ENCODE data around the gene SLC4A11. TPM values are rescaled to one million over a fixed set of nuclear protein-coding genes. Genes with fewer than 3 reads are reported as not detected.

Gene SLC4A11
- total RNA-seq, 1 donor from 2014 or later, result 27.2 TPM

DNA sequence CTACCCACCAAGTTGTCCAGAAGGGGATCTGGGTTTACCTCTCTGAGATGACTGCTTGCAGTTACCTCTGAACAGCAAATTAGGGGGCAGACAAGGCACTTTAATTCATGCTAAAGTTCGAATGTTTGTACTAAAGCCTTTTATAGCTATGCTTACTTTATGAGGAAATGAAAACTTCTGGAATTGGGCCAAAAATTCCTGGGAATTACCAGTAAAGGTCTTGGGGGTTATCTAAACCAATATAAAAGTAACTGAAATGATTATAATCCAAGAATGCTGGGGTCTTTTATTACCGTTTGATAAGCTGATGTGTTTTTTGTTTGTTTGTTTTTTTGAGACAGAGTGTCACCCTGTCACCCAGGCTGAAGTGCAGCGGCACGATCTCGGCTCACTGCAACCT is 57.7 kb downstream of the SLC4A11 start:
- peaks cover 3% of the 10 kb centered on the region for H3K27me3 Mint-ChIP-seq (ENCODE audit: unreplicated experiment)
- H3K27ac Mint-ChIP-seq (ENCODE audit: unreplicated experiment), result no peak overlapping the region
- H3K4me1 Mint-ChIP-seq (ENCODE audit: low read depth, unreplicated experiment), result peaks cover 5% of the 10 kb centered on the region
- TF ChIP-seq, protein P1, sequence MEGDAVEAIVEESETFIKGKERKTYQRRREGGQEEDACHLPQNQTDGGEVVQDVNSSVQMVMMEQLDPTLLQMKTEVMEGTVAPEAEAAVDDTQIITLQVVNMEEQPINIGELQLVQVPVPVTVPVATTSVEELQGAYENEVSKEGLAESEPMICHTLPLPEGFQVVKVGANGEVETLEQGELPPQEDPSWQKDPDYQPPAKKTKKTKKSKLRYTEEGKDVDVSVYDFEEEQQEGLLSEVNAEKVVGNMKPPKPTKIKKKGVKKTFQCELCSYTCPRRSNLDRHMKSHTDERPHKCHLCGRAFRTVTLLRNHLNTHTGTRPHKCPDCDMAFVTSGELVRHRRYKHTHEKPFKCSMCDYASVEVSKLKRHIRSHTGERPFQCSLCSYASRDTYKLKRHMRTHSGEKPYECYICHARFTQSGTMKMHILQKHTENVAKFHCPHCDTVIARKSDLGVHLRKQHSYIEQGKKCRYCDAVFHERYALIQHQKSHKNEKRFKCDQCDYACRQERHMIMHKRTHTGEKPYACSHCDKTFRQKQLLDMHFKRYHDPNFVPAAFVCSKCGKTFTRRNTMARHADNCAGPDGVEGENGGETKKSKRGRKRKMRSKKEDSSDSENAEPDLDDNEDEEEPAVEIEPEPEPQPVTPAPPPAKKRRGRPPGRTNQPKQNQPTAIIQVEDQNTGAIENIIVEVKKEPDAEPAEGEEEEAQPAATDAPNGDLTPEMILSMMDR (IDR thresholded peaks at IDR 0.05; ENCODE audit: partially characterized antibody, unreplicated experiment), result no peak
- H3K36me3 Mint-ChIP-seq (ENCODE audit: unreplicated experiment), result no peaks in the 10 kb centered on the region
- DNase-seq, result no peak
- no peaks in the 10 kb centered on the region for H3K9me3 Mint-ChIP-seq (ENCODE audit: unreplicated experiment)
- no peak overlapping the region for H3K4me3 Mint-ChIP-seq (ENCODE audit: unreplicated experiment)

DNA sequence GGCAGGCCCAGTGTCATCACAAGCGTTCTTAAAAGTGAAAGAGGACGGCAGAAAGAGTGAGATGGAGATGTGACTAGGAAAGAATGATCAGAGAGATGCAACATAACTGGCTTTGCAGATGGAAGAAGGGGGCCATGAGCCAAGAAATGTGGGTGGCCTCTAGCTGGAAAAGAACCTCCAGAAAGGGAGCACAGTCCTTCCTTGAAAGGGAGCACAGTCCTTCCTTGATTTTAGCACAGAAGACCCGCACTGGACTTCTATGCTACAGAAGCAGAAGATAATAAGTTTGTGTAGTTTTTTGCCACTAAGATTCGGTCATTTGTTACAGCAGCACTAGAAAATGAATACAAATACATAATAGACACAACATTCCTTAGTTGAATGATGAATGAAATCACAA is 58.7 kb downstream of the SLC4A11 start:
- Mint-ChIP-seq H3K27ac (ENCODE audit: unreplicated experiment) (no peak overlapping the region), H3K27me3 (ENCODE audit: unreplicated experiment) (peaks cover 3% of the 10 kb centered on the region), H3K9me3 (ENCODE audit: unreplicated experiment) (no peaks in the 10 kb centered on the region), H3K4me1 (ENCODE audit: low read depth, unreplicated experiment) (peaks cover 7% of the 10 kb centered on the region), H3K4me3 (ENCODE audit: unreplicated experiment) (no peak overlapping the region), H3K36me3 (ENCODE audit: unreplicated experiment) (no peaks in the 10 kb centered on the region)
- TF ChIP-seq, protein P1 (IDR thresholded peaks at IDR 0.05; ENCODE audit: partially characterized antibody, unreplicated experiment), result no peak
- DNase-seq, result no peak

DNA sequence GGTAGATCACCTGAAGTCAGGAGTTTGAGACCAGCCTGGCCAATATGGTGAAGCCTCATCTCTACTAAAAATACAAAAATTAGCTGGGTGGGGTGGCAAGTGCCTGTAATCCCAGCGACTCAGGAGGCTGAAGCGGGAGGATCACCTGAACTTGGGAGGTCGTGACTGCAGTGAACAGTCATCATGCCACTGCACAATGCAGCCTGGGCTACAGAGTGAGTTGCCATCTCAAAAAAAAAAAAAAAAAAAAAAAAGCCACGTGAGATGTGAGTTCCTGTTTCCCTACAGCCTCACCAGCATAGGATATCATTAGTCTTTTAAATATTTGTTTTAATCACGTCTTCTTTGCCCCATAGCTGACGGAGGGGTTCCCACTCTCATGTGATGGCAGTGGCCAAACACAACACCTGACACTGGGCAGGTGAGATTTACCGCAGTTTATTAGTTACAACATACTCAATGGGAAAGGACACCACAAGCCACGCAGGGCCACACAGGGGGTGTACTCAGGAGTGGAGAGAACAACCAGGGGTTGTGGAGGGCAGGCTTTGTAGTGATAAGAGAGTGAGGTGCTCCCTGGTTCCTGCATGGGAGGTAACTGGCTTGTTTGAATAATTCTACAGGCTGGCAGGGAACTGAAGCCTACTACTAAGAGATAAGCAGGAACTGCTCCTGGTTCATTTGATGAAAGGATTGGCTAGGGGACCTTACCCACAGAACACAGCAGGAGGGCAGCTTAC is 61.1 kb downstream of the SLC4A11 start:
- H3K36me3 Mint-ChIP-seq (ENCODE audit: unreplicated experiment), result no peaks in the 10 kb centered on the region
- no peak overlapping the region for H3K4me3 Mint-ChIP-seq (ENCODE audit: unreplicated experiment)

More for the DNA sequence above, 61.1 kb downstream of the SLC4A11 start:
- H3K27ac Mint-ChIP-seq (ENCODE audit: unreplicated experiment), result no peak overlapping the region
- H3K27me3 Mint-ChIP-seq (ENCODE audit: unreplicated experiment), result peaks cover 4% of the 10 kb centered on the region
- TF ChIP-seq, protein P1 (IDR thresholded peaks at IDR 0.05; ENCODE audit: partially characterized antibody, unreplicated experiment), result no peak
- no peak for DNase-seq
- H3K4me1 Mint-ChIP-seq (ENCODE audit: low read depth, unreplicated experiment), result peaks cover 7% of the 10 kb centered on the region
- H3K9me3 Mint-ChIP-seq (ENCODE audit: unreplicated experiment), result peaks cover 6% of the 10 kb centered on the region

Other genes starting within 250 kb of the SLC4A11 start
- gene GNRH2, start 195.6 kb downstream of the SLC4A11 start, total RNA-seq (ENCODE audit: unreplicated experiment), result 1.2 TPM
- 30.0 TPM for gene MRPS26, start 193.1 kb downstream of the SLC4A11 start, total RNA-seq (ENCODE audit: unreplicated experiment)
- not detected for gene OXT, start 167.6 kb downstream of the SLC4A11 start, total RNA-seq (ENCODE audit: unreplicated experiment)
- gene AVP, start 154.5 kb downstream of the SLC4A11 start, total RNA-seq (ENCODE audit: unreplicated experiment), result not detected
- 19.5 TPM for gene FASTKD5, start 79.3 kb downstream of the SLC4A11 start, total RNA-seq (ENCODE audit: unreplicated experiment)
- gene UBOX5, start 79.3 kb downstream of the SLC4A11 start, total RNA-seq (ENCODE audit: unreplicated experiment), result 8.6 TPM
- gene LZTS3, start 65.6 kb downstream of the SLC4A11 start, total RNA-seq (ENCODE audit: unreplicated experiment), result 56.8 TPM
- gene DDRGK1, start 34.5 kb downstream of the SLC4A11 start, total RNA-seq (ENCODE audit: unreplicated experiment), result 59.3 TPM
- gene ITPA, start 29.7 kb downstream of the SLC4A11 start, total RNA-seq (ENCODE audit: unreplicated experiment), result 72.1 TPM
- 34.7 TPM for gene DNAAF9, start 168.5 kb upstream of the SLC4A11 start, total RNA-seq (ENCODE audit: unreplicated experiment)
- gene ATRN, start 231.8 kb upstream of the SLC4A11 start, total RNA-seq (ENCODE audit: unreplicated experiment), result 31.1 TPM